GM23338 (cell line): ENCODE data around the gene TAF1A. TPM values are rescaled to one million over a fixed set of nuclear protein-coding genes. Genes with fewer than 3 reads are reported as not detected.

Source experiments
- ATAC-seq: fragments of 200-7000 bp; cut with Tn5 transposase; 3 replicates; pipeline ENCODE4 v1.9.1; 2020
- DNase-seq: peaks from one replicate; pipeline ENCODE4 v3.0.0-alpha.2; 2015; ENCODE audit warnings: low spot score
- H2AFZ ChIP-seq: fragments of 200-600 bp; sonication (generic); 2 replicates; pipeline ENCODE4 v1.8.0; 2016; ENCODE audit warnings: antibody characterized with exemption, mild to moderate bottlenecking, moderate library complexity
- H3F3A ChIP-seq: fragments of 200-600 bp; sonication (generic); replicated peaks from 2 replicates; pipeline ENCODE4 v1.8.0; 2017; ENCODE audit warnings: antibody characterized with exemption, mixed run types, low read depth
- H3K27ac ChIP-seq: fragments of 200-600 bp; sonication (generic); 2 replicates; pipeline ENCODE4 v1.6.1; 2016; ENCODE audit warnings: low read depth
- H3K27me3 ChIP-seq: fragments of 200-600 bp; sonication (generic); 2 replicates; pipeline ENCODE4 v1.8.0; 2016; ENCODE audit warnings: mild to moderate bottlenecking, mixed run types, moderate library complexity; ENCODE audit not compliant: insufficient read depth
- H3K36me3 ChIP-seq: fragments of 200-600 bp; sonication (generic); 2 replicates; pipeline ENCODE4 v1.8.0; 2016; ENCODE audit warnings: mild to moderate bottlenecking; ENCODE audit not compliant: insufficient read depth
- H3K4me1 ChIP-seq: fragments of 200-600 bp; sonication (generic); 2 replicates; pipeline ENCODE4 v1.8.0; 2016; ENCODE audit warnings: mild to moderate bottlenecking, moderate library complexity; ENCODE audit not compliant: insufficient read depth
- H3K4me2 ChIP-seq: fragments of 200-600 bp; sonication (generic); 2 replicates; pipeline ENCODE4 v1.7.1; 2017; ENCODE audit warnings: mixed run types
- H3K4me3 ChIP-seq: fragments of 200-600 bp; sonication (generic); 2 replicates; pipeline ENCODE4 v1.6.1; 2016; ENCODE audit warnings: mixed run types
- H3K79me2 ChIP-seq: fragments of 200-600 bp; sonication (generic); replicated peaks from 2 replicates; pipeline ENCODE4 v1.8.0; 2017; ENCODE audit warnings: mild to moderate bottlenecking; ENCODE audit not compliant: insufficient read depth
- H3K9me2 ChIP-seq: fragments of 200-600 bp; sonication (generic); 2 replicates; pipeline ENCODE4 v1.8.0; 2017; ENCODE audit not compliant: insufficient read depth
- H4K20me1 ChIP-seq: fragments of 200-600 bp; sonication (generic); replicated peaks from 2 replicates; pipeline ENCODE4 v1.8.0; 2017; ENCODE audit warnings: mild to moderate bottlenecking; ENCODE audit not compliant: insufficient read depth
- H3K27ac Mint-ChIP-seq: 2 replicates; pipeline ENCODE4 v1.8.0; 2020; ENCODE audit warnings: inconsistent platforms, mild to moderate bottlenecking, moderate library complexity, mixed read lengths
- H3K27me3 Mint-ChIP-seq: 3 replicates; pipeline ENCODE4 v1.8.0; 2022; ENCODE audit warnings: low read depth, mild to moderate bottlenecking, moderate library complexity, mixed read lengths, inconsistent platforms; ENCODE audit not compliant: insufficient read depth, poor library complexity
- H3K36me3 Mint-ChIP-seq: 3 replicates; pipeline ENCODE4 v1.8.0; 2021; ENCODE audit warnings: low read depth, mild to moderate bottlenecking, inconsistent platforms, moderate library complexity, mixed read lengths
- H3K4me1 Mint-ChIP-seq: 3 replicates; pipeline ENCODE4 v1.8.0; 2020; ENCODE audit warnings: mild to moderate bottlenecking, inconsistent platforms, mixed read lengths
- H3K4me3 Mint-ChIP-seq: 3 replicates; pipeline ENCODE4 v1.8.0; 2021; ENCODE audit warnings: moderate library complexity, mild to moderate bottlenecking, inconsistent platforms, mixed read lengths
- H3K9me3 Mint-ChIP-seq: 3 replicates; pipeline ENCODE4 v1.8.0; 2020; ENCODE audit warnings: moderate library complexity, mild to moderate bottlenecking, inconsistent platforms, mixed read lengths
- POLR2AphosphoS5 ChIP-seq: IDR thresholded peaks from 2 replicates; pipeline ENCODE4 v1.6.1; 2016; ENCODE audit warnings: antibody characterized with exemption, low read depth
- polyA plus RNA-seq: library from polyadenylated mRNA; unstranded; fragments of >200 nt; fragmentation: Nextera tagmentation; extraction: Ambion mirVana; gene quantifications from 2 replicates; pipeline ENCODE4 v1.2.1, GENCODE V29; 2016
- total RNA-seq: library from RNA; depleted of rRNA; stranded (reverse); fragments of >200 nt; shearing (Covaris generic); gene quantifications from 2 replicates; pipeline ENCODE4 v1.2.3, GENCODE V29; 2014
- TF ChIP-seq, protein P1 (sequence below): IDR thresholded peaks from one replicate; pipeline ENCODE4 v1.6.1; 2018; ENCODE audit warnings: antibody characterized with exemption; ENCODE audit not compliant: unreplicated experiment
- TF ChIP-seq, protein P2 (sequence below): fragments of 250-450 bp; sonication (Bioruptor Pico); IDR thresholded peaks from 2 replicates; pipeline ENCODE4 v1.5.0; 2020; ENCODE audit warnings: mild to moderate bottlenecking, moderate library complexity

TAF1A gene
- total and polyA plus RNA-seq, 2 experiments from 2014 or later = 5.5 to 13.3 TPM

DNA sequence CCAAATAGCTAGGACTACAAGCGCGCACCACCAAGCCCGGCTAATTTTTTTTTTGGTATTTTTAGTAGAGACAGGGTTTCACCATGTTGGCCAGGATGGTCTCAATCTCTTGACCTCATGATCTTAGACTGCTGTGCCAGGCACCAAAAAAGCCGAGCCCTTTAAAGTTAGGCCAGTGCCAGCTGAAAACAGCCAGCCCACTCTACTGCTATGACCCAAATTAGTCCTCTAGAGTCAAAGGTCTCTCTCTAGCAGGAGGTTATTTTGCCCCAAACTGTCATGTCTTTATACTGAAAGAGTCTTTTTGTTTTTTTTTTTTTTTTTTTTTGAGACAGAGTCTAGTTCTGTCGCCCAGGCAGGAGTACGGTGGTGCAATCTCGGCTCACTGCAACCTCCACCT lies 32.2 kb downstream of the TAF1A start:
- Mint-ChIP-seq H3K36me3 (peaks cover 16% of the 10 kb centered on the region), H3K4me3 (no peak overlapping the region), H3K9me3 (no peaks in the 10 kb centered on the region), H3K27me3 (no peaks in the 10 kb centered on the region), H3K4me1 (no peaks in the 10 kb centered on the region), H3K27ac (no peak overlapping the region)
- DNase-seq (no peak), ATAC-seq (no peak)
- Histone ChIP-seq H3K36me3 (peaks cover 30% of the 10 kb centered on the region), H2AFZ (no peak overlapping the region), H3K9me2 (no peaks in the 10 kb centered on the region), H3K4me1 (no peaks in the 10 kb centered on the region), H3K27ac (no peak overlapping the region), H3K27me3 (no peaks in the 10 kb centered on the region), H3K4me3 (no peak overlapping the region), H3F3A (no peaks in the 10 kb centered on the region), H3K4me2 (no peak overlapping the region), H4K20me1 (no peaks in the 10 kb centered on the region), H3K79me2 (no peaks in the 10 kb centered on the region)
- TF ChIP-seq POLR2AphosphoS5 = no peak
- TF ChIP-seq, protein P1, sequence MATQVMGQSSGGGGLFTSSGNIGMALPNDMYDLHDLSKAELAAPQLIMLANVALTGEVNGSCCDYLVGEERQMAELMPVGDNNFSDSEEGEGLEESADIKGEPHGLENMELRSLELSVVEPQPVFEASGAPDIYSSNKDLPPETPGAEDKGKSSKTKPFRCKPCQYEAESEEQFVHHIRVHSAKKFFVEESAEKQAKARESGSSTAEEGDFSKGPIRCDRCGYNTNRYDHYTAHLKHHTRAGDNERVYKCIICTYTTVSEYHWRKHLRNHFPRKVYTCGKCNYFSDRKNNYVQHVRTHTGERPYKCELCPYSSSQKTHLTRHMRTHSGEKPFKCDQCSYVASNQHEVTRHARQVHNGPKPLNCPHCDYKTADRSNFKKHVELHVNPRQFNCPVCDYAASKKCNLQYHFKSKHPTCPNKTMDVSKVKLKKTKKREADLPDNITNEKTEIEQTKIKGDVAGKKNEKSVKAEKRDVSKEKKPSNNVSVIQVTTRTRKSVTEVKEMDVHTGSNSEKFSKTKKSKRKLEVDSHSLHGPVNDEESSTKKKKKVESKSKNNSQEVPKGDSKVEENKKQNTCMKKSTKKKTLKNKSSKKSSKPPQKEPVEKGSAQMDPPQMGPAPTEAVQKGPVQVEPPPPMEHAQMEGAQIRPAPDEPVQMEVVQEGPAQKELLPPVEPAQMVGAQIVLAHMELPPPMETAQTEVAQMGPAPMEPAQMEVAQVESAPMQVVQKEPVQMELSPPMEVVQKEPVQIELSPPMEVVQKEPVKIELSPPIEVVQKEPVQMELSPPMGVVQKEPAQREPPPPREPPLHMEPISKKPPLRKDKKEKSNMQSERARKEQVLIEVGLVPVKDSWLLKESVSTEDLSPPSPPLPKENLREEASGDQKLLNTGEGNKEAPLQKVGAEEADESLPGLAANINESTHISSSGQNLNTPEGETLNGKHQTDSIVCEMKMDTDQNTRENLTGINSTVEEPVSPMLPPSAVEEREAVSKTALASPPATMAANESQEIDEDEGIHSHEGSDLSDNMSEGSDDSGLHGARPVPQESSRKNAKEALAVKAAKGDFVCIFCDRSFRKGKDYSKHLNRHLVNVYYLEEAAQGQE = no peak
- TF ChIP-seq, protein P2, sequence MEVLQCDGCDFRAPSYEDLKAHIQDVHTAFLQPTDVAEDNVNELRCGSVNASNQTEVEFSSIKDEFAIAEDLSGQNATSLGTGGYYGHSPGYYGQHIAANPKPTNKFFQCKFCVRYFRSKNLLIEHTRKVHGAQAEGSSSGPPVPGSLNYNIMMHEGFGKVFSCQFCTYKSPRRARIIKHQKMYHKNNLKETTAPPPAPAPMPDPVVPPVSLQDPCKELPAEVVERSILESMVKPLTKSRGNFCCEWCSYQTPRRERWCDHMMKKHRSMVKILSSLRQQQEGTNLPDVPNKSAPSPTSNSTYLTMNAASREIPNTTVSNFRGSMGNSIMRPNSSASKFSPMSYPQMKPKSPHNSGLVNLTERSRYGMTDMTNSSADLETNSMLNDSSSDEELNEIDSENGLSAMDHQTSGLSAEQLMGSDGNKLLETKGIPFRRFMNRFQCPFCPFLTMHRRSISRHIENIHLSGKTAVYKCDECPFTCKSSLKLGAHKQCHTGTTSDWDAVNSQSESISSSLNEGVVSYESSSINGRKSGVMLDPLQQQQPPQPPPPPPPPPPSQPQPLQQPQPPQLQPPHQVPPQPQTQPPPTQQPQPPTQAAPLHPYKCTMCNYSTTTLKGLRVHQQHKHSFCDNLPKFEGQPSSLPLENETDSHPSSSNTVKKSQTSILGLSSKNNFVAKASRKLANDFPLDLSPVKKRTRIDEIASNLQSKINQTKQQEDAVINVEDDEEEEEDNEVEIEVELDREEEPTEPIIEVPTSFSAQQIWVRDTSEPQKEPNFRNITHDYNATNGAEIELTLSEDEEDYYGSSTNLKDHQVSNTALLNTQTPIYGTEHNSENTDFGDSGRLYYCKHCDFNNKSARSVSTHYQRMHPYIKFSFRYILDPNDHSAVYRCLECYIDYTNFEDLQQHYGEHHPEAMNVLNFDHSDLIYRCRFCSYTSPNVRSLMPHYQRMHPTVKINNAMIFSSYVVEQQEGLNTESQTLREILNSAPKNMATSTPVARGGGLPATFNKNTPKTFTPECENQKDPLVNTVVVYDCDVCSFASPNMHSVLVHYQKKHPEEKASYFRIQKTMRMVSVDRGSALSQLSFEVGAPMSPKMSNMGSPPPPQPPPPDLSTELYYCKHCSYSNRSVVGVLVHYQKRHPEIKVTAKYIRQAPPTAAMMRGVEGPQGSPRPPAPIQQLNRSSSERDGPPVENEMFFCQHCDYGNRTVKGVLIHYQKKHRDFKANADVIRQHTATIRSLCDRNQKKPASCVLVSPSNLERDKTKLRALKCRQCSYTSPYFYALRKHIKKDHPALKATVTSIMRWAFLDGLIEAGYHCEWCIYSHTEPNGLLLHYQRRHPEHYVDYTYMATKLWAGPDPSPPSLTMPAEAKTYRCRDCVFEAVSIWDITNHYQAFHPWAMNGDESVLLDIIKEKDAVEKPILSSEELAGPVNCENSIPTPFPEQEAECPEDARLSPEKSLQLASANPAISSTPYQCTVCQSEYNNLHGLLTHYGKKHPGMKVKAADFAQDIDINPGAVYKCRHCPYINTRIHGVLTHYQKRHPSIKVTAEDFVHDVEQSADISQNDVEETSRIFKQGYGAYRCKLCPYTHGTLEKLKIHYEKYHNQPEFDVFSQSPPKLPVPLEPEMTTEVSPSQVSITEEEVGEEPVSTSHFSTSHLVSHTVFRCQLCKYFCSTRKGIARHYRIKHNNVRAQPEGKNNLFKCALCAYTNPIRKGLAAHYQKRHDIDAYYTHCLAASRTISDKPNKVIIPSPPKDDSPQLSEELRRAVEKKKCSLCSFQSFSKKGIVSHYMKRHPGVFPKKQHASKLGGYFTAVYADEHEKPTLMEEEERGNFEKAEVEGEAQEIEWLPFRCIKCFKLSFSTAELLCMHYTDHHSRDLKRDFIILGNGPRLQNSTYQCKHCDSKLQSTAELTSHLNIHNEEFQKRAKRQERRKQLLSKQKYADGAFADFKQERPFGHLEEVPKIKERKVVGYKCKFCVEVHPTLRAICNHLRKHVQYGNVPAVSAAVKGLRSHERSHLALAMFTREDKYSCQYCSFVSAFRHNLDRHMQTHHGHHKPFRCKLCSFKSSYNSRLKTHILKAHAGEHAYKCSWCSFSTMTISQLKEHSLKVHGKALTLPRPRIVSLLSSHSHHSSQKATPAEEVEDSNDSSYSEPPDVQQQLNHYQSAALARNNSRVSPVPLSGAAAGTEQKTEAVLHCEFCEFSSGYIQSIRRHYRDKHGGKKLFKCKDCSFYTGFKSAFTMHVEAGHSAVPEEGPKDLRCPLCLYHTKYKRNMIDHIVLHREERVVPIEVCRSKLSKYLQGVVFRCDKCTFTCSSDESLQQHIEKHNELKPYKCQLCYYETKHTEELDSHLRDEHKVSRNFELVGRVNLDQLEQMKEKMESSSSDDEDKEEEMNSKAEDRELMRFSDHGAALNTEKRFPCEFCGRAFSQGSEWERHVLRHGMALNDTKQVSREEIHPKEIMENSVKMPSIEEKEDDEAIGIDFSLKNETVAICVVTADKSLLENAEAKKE (CRISPR knock-in tag) = no peak
